CD4-positive, alpha-beta T cell treated with Interleukin-6 at 100 ng/mL for 8 hours (primary cell): Measurements from ENCODE around the gene ITPK1.
"Not testable (repeated sequence)": the region's sequence is repeated elsewhere in the genome, so short reads cannot be mapped to it uniquely, and the experiment has no call there.

Experiments used
- DNase-seq: peaks from one replicate; pipeline ENCODE4 v3.0.0-alpha.2; 2020; ENCODE audit warnings: mixed read lengths, low spot score

Gene ITPK1

GRCh38 chr14:93083917-93084316 is 31.8 kb downstream of the ITPK1 start:
- no peak for DNase-seq

- no peak for DNase-seq
Observed at GRCh38 chr14:93082576-93083001, 33.1 kb downstream of the ITPK1 start.

DNA sequence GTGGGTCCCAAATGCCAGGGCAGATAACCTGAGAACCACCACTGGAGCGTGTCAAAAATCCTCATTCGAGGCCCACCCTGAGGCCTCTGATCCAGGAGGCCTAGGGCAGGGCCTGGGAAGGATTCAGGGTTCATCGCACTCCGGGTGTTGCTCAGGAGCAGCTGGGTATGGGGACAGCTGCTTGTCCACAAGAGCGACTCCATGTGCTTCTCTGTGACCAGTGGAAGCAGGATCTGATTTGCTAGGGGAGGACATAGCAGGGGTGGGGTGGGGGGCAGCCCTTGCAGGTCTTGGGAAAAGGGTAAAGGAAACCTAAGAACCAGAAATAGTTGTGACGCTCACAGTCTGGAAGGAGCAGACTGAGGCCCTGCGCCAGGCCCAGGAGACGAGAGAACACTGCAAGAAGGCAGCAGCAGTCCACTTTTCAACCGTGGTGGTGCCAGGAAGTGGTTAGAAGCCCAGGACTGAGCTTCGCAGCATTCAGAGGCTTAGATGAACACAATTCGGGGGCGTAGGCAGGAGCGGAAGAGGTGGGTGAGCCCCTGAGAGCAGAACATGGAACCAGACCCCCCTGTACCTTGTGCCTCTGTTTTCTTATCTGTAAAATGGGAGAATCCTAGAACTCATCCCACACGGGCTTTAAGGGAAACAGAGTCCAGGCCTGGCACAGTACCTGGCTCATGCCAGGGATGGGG is 33.7 kb downstream of the ITPK1 start:
- no peak for DNase-seq

DNA sequence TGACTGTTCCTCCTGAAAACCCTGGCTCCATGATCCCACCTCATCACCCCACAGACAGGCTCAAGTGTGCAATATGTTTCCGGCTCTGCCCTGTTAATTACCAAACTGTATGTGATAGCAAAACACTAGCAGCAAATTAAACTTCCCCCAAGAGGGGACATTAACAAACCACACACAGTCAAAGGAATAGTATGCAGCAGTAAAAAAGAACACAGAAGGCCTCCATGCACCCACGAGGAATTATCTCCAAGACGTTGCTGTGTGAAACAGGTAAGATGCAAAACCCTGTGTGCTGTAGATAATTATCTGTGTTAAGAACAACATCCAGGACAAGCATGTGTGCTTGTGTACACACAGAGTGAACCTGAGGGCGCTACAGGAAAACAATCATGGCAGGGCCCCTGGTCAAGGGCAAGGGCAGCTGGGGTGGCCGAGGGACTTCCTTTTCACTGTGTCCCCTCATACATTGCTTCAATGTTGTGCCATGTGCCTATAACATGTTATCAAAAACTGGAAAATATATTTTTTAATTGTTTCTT is 35.8 kb downstream of the ITPK1 start:
- no peak for DNase-seq

DNA sequence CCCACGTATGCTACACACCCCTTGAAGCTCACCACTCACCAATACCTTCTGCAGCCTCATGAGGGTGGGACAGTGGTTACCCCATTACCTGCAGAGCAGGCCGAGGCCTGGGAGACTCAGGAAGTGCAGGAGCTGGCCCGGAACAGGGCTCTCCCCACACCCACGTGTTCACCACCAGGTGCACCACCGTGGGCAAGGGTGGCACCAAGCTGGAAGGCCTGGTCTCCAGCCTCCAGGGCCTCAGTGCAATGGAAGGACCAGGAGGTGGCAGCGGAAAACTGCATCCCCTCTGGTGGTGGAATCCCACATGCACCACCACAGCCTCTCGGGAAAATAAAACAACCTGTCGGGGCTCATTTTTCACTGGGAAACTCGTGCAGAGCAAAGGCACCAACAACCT is 36.4 kb downstream of the ITPK1 start:
- no peak for DNase-seq

DNA sequence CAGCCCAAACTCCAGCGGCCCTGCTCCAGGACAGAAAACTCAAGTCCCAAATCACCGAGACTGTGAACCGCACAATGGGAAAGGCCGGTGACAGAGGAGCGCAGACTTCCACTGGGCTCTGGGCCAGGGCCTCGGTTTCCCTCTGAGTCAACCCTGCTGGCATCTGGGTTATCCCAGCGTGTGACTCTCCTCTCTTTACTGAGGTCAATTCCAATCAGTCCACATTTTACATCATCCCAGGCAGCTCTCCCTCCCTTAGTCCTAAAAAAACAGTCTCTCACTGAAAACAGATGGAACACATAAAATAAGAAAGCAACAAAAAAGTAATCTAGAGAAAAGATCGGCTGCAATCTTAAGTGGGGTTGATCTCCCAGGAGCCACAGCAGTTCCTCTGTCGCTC is 36.9 kb downstream of the ITPK1 start:
- no peak for DNase-seq

- DNase-seq = no peak
Observed at GRCh38 chr14:93076755-93077154, 39.0 kb downstream of the ITPK1 start.

GRCh38 chr14:93075891-93076290 is 39.8 kb downstream of the ITPK1 start:
- no peak for DNase-seq

- no peak for DNase-seq
Observed at GRCh38 chr14:93073910-93074769, 41.6 kb downstream of the ITPK1 start.

- no peak for DNase-seq
Observed at GRCh38 chr14:93073358-93073707, 42.4 kb downstream of the ITPK1 start.

DNA sequence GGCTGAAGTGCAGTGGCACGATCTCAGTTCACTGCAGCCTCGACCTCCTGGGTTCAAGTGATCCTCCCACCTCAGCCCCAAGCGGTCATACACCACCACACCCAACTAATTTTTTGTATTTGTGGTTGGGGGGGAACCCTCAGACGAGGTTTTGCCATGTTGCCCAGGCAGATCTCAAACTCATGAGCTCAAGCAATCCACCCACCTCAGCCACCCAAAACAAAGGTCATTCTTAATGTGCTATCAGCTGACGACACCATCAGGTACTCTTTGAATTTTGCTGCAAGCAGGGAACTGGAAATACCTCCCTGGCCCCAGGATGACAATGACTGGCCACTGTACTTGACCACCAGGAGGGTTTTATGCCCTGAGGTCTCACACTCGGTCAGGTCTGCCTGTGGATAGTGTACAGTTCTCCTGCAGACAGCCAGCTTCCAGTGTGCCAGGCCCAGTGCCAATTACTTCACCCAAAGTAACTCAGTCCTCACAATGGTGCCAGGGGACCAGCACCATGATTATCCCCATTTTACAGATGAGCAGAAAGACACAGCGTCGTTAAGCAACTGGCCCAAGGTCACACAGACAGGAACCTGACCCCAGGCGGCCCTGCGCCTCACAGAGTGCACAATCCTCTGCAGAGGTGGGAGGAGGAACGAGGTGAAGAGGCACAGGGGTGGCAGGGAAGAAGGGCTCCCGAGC is 42.9 kb downstream of the ITPK1 start:
- DNase-seq = no peak

DNA sequence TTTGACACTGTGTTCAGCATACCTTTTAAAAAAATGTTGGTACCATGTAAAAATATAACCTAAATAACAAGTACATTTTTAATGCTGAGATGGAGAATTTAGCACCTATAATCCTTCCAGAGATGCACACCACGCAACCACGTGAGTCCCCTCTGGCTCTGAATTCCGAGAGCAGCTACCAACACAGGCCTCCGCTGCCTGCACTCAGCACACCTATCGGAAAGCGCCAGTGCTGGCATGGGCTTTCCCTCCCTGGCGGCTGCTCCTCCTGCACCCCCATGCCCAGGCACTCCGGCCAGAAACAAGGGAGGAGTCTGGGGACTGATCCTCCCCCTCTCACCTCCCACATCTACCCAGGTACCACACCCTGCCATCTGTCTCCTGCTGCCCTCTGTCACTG is 47.0 kb downstream of the ITPK1 start:
- no peak for DNase-seq

DNA sequence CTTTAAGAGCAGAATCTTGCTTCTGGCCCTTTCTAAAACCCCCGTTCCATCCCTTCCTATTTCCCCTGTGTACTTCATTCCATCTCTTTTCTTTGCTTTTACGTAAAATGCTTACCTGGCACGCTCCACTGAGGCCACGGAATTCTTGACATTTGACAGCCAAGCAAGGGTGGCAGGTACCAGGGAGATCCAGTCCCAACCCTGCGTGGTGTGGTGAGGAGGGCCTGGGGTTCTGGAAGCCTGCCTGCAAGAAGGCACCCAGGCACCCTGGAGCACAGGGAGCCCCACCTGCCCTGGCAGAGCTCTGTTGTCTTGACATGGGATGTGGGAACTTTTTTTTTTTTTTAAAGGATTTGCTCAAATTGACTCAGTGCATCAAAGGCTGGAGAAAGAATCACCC is 48.6 kb downstream of the ITPK1 start:
- no peak for DNase-seq

DNA sequence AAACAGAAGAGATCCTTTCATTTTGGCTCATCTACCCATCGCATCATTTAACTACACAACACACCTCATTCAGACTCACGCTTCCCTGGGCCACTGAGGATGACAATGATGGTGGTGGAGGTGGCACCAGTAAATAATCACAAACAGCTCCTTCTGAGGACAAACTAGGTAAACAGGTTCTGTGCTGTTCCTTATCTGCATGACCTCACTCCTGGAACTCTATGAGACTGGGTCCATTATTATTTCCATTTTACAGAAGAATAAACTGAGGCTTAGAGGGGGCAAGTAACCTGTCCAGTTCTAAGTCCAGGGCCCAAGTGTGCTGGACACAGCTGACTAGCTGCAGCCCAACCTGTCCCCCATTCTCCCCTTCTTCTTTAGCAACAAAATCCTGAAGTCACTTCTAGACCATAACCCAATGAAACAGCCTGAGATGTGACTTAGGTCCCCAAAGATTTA is 50.4 kb downstream of the ITPK1 start:
- DNase-seq = no peak

DNA sequence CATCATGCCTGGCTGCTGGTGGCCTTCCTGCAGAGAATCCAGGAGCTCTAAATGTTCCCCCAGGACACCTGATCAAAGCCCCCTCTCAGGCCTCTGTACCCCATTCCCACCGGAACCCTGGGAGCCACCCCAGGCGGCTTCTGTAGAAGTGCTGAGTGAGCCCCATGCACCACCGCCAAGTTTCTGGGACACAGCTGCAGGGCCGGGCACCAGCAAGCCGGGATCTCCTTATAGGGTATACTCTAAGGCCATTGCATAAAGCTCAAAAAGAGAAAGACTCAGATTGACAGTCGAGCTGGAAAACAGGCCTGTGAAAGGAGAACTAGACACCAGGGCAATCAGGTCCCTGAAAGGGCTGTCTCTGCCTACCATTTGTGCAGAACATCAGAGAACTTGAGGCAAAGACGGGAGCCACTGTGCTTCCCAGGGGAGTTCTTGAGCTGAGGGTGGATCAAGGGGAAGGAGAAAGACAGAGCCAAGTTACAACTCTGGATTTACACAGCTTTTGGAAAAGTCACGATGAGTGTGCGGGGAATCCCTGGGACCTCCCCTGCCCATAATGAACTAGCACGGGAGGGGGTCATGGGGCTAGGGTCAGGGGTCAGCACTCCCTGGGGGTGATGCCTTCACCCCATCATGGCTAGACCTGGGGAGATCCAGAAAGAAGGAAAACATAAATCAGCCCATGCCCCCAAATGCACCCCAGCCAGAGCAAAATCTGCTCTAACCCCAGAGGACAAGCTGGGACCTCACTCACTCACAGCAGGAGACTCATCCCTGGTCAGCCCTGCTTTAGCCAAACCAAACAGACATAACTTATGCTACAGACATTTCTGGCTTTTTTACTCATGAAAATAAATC is 51.1 kb downstream of the ITPK1 start:
- no peak for DNase-seq

- no peak for DNase-seq
Observed at GRCh38 chr14:93063393-93063792, 52.3 kb downstream of the ITPK1 start.

DNA sequence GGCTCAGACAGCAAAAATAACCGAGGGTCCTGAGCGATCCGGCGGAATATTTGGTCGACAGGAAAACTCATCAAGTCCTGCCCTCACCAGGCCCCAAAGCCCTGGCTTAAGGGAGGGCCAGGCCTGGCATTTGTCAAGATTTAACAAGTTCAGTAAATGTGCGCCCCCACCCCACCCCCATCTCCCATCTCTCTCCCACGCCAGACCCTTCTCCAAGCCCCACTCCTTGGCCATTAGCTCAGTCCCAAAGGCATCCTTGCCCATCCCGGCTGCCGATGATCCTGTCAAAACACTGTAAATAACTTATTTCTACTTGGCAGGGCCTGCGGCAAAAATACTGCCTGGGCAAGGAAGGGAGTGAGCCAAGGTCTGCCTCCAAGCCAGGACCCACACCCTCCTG is 52.8 kb downstream of the ITPK1 start:
- no peak for DNase-seq

- not testable (repeated sequence) for DNase-seq
Observed at GRCh38 chr14:93062013-93062412, 53.7 kb downstream of the ITPK1 start.

DNA sequence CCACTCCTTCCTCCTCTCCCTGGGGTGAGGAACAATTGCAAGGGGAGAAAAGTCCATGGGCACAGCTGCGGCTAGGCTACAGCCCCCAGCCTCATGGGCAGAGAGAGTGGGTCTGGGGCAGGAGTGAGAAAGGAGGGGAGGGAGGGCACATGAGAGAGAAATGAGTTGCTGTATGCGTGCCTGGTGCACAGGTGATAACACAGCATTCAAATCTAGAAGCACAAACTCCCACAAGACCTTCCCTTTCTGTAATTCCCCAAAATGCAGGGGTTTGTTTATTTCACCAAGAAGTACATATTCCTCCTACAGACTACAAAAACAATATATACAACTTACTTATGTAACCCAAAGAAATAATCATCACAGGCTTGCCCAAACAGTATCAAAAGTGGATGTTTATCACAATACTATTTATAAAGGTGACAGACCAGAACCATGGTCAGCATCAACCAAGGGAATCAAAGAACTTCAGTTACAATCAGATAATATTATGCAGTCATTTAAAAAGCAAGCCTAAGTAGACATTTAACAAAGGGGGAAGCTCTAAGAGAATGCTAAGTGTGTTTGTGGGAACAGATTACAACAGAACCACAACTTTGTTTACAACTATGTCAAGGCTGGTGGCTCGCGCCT is 54.2 kb downstream of the ITPK1 start:
- DNase-seq = no peak

- DNase-seq = no peak
Observed at GRCh38 chr14:93060841-93061240, 54.9 kb downstream of the ITPK1 start.

DNA sequence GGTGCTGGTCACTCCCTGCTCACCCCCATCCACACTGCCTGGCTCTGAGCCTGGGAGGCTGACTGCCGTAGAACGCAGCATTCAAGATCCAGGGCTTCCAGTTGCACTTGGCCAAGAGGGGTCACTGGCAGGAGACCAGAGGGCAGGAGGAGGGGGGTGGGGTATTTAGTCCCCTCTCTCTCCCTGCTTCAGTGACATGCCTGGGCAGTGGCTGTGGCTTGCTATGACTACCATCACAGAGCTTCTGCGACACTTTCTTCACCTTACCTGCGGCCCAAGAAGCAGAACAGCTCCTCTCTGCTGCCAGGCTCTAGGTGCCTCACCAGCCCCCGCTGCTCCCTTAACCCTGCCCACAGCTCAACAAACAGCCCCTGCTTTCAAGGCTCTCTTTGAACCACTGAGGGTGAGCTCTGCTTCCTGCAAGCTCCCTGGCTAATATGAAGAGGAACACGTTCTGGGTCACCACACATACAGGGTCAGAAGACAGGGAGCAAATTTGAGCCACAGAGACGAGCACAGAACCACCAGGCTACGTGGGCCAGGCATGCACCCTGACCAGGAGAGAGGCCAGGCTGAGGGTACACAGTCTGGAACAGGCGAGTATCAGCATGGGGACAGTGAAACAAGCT is 55.7 kb downstream of the ITPK1 start:
- DNase-seq = no peak
